ENCODE measurements around the gene GPR32.

The GPR32 gene

GRCh38 chr19:50797781-50798658 is 27.8 kb downstream of the GPR32 start:
- H3K27ac ChIP-seq: peak overlapping the region; percentile 99
- TF ChIP-seq, protein P1, sequence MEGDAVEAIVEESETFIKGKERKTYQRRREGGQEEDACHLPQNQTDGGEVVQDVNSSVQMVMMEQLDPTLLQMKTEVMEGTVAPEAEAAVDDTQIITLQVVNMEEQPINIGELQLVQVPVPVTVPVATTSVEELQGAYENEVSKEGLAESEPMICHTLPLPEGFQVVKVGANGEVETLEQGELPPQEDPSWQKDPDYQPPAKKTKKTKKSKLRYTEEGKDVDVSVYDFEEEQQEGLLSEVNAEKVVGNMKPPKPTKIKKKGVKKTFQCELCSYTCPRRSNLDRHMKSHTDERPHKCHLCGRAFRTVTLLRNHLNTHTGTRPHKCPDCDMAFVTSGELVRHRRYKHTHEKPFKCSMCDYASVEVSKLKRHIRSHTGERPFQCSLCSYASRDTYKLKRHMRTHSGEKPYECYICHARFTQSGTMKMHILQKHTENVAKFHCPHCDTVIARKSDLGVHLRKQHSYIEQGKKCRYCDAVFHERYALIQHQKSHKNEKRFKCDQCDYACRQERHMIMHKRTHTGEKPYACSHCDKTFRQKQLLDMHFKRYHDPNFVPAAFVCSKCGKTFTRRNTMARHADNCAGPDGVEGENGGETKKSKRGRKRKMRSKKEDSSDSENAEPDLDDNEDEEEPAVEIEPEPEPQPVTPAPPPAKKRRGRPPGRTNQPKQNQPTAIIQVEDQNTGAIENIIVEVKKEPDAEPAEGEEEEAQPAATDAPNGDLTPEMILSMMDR (conservative IDR thresholded peaks at IDR 0.05): no peak

GRCh38 chr19:50798659-50799546 is 28.6 kb downstream of the GPR32 start:
- H3K27ac ChIP-seq: peak overlapping the region; percentile 99
- TF ChIP-seq, protein P1 (conservative IDR thresholded peaks at IDR 0.05): no peak

DNA sequence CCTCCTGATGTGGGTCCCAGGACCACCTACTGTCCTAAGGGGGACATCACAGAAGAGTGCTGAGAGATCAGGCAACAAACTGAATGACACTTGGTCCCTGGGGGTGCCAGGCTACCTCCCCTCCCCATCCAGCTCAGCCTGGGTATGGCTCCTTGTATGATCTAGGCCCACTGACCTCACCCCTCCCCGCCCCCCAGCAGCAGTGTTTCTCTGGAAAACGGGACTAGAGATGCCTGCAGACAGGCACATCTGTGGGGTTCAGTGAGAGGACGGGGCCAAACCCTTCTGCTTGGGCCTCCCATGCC is 29.2 kb downstream of the GPR32 start:
- TF ChIP-seq, protein P1 (conservative IDR thresholded peaks at IDR 0.05): no peak
- peak overlapping the region; percentile 99 for H3K27ac ChIP-seq

DNA sequence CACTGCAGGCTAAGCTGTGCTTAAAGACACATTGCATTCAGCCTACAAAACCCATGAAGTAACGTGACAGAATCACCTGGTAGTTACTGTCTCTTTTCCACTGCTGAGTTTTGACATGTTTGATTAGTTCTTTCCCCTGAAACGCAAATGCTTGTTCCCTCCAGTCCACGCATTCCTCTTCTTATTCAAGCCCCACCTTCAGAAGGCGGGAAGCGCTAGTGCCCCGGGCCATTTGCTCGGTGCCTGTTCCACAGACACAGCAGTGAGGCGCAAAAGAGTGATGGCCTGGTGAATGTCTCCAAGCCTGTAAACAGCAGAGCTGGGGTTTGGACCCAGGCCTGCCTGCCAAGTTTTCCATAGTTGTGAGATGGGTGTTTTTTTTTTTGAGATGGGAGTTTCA is 30.8 kb downstream of the GPR32 start:
- peak overlapping the region; percentile 99 for H3K27ac ChIP-seq
- TF ChIP-seq, protein P1 (conservative IDR thresholded peaks at IDR 0.05): no peak

- TF ChIP-seq, protein P1 (conservative IDR thresholded peaks at IDR 0.05): no peak
- H3K27ac ChIP-seq: peak overlapping the region; percentile 99
These were observed 33.6 kb downstream of the GPR32 start for GRCh38 chr19:50803633-50804419.

DNA sequence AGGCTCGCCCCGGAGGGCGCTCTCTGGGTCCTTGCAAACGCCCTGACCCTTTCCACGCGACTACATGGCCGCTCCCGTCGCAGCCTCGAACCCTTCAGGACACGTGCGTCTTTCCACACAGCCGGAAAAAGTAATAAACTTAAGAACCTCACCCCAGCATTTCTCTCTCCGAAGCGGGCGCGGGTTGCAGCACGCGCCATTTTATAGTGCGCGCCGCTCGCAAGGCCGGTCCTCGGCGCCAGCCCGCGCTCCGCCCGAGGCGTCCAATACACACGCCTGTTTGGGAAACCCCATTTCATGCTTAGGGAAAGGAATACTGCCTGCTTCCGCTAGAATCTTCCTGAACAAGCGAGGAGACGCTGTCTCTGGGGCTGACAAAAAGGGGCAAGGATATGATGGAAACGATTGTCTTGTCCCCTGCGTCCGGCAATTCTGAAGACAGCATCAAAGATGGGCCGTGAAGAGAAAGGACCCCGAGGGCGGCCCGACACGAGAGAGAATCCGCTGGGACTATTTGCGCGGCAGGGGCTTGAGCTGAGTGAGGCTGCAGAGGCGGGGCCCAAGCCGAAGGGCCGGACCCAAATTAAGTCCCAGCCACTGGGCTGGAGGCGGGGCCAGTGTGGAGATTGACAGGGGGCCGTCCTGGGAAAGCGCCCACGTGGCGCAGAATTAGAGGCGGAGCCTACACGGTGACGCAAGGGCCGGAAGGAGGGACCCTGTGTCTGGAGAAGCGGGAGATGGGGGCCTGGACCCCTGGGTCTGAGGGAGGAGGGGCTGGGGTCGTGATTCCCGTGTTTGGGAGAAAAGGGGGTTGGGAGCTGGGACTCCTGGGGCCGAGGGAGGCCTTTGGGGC is 34.4 kb downstream of the GPR32 start:
- TF ChIP-seq, protein P1 (conservative IDR thresholded peaks at IDR 0.05): no peak
- peak overlapping the region; percentile 99 for H3K27ac ChIP-seq

Data from VCaP (cell line).